Neutrophil (primary cell): ENCODE measurements around the gene URM1.

Source experiments
- H3K27ac ChIP-seq: fragments of 200-600 bp; sonication (generic); 2 replicates; pipeline ENCODE4 v1.5.1; 2016; ENCODE audit warnings: mild to moderate bottlenecking, moderate library complexity
- H3K27me3 ChIP-seq: fragments of 200-600 bp; sonication (generic); 2 replicates; pipeline ENCODE4 v1.6.0; 2016; ENCODE audit warnings: mild to moderate bottlenecking
- H3K36me3 ChIP-seq: fragments of 200-600 bp; sonication (generic); 2 replicates; pipeline ENCODE4 v1.5.1; 2017
- H3K4me1 ChIP-seq, 2 experiments: fragments of 200-600 bp in 1 of 2; sonication (generic) in 1 of 2; 1 replicate in 1 of 2; 2 replicates in 1 of 2; pipeline versions ENCODE4 v1.5.1 to v1.6.1; 2013 to 2016; ENCODE audit warnings: low read depth in 1 of 2, low read length in 1 of 2, mild to moderate bottlenecking in 1 of 2, moderate library complexity in 1 of 2; ENCODE audit not compliant: control insufficient read depth in 1 of 2, insufficient read depth in 1 of 2
- H3K4me3 ChIP-seq, 2 experiments: fragments of 200-600 bp in 1 of 2; sonication (generic) in 1 of 2; 1 replicate in 1 of 2; 2 replicates in 1 of 2; pipeline ENCODE4 v1.5.1; 2013 to 2016; ENCODE audit warnings: low read depth in 1 of 2, low read length in 1 of 2, mild to moderate bottlenecking in 1 of 2, moderate library complexity in 1 of 2
- H3K9me3 ChIP-seq: fragments of 200-600 bp; sonication (generic); 2 replicates; pipeline ENCODE4 v1.5.1; 2016
- CTCF ChIP-seq: fragments of 200-600 bp; sonication (generic); IDR thresholded peaks from 2 replicates; pipeline ENCODE4 v1.5.1; 2016; ENCODE audit warnings: antibody characterized with exemption

Gene URM1

GRCh38 chr9:128414461-128414860 is 43.3 kb downstream of the URM1 start:
- Histone ChIP-seq H3K27me3 (peaks cover 96% of the 10 kb centered on the region), H3K36me3 (no peaks in the 10 kb centered on the region), H3K4me1 (peaks cover 0 to 5% of the 10 kb centered on the region in 2 experiments), H3K27ac (no peak overlapping the region), H3K4me3 (no peak overlapping the region), H3K9me3 (no peaks in the 10 kb centered on the region)
- no peak for TF ChIP-seq CTCF

GRCh38 chr9:128415281-128415680 is 44.1 kb downstream of the URM1 start:
- H3K36me3 ChIP-seq: no peaks in the 10 kb centered on the region
- H3K4me3 ChIP-seq: no peak overlapping the region
- H3K27me3 ChIP-seq: peaks cover 96% of the 10 kb centered on the region
- no peak for TF ChIP-seq CTCF
- no peaks in the 10 kb centered on the region for H3K9me3 ChIP-seq
- H3K4me1 ChIP-seq: peaks cover 3 to 10% of the 10 kb centered on the region in 2 experiments
- no peak overlapping the region for H3K27ac ChIP-seq

- H3K27me3 ChIP-seq: peaks cover 96% of the 10 kb centered on the region
- no peak overlapping the region for H3K4me3 ChIP-seq
- H3K36me3 ChIP-seq: no peaks in the 10 kb centered on the region
- no peak for TF ChIP-seq CTCF
- no peaks in the 10 kb centered on the region for H3K9me3 ChIP-seq
- peaks cover 7 to 15% of the 10 kb centered on the region in 2 experiments for H3K4me1 ChIP-seq
- no peak overlapping the region for H3K27ac ChIP-seq
Measured at GRCh38 chr9:128416014-128416413, 44.8 kb downstream of the URM1 start.

- no peak for TF ChIP-seq CTCF
- peaks cover 96% of the 10 kb centered on the region for H3K27me3 ChIP-seq
- H3K36me3 ChIP-seq: no peaks in the 10 kb centered on the region
- no peaks in the 10 kb centered on the region for H3K9me3 ChIP-seq
- H3K4me3 ChIP-seq: no peak overlapping the region
- H3K27ac ChIP-seq: no peak overlapping the region
- H3K4me1 ChIP-seq: peaks cover 10 to 19% of the 10 kb centered on the region in 2 experiments
Measured at GRCh38 chr9:128416432-128417019, 45.4 kb downstream of the URM1 start.

GRCh38 chr9:128419061-128419925 is 48.1 kb downstream of the URM1 start:
- Histone ChIP-seq H3K27ac (no peak overlapping the region), H3K9me3 (no peaks in the 10 kb centered on the region), H3K4me1 (peaks cover 10 to 19% of the 10 kb centered on the region in 2 experiments), H3K4me3 (no peak overlapping the region), H3K36me3 (no peaks in the 10 kb centered on the region), H3K27me3 (peaks cover 88% of the 10 kb centered on the region)
- TF ChIP-seq CTCF: no peak
